Breast epithelium (tissue), 4 donors: Measurements from ENCODE around the gene ILRUN. TPM values are rescaled to one million over a fixed set of nuclear protein-coding genes. Genes with fewer than 3 reads are reported as not detected.
"Not testable (repeated sequence)": the region's sequence is repeated elsewhere in the genome, so short reads cannot be mapped to it uniquely, and the experiment has no call there.

ENCODE experiments used
- DNase-seq, 2 donors: peaks; one replicate each; pipeline ENCODE4 v3.0.0-alpha.2; 2019; ENCODE audit warnings: low spot score in 2 of 2
- H3K27ac ChIP-seq, 2 donors: fragments of 200-600 bp; sonication (generic) in 1 of 2; one replicate each; pipeline ENCODE4 v1.5.1; 2016 to 2019; ENCODE audit warnings: mild to moderate bottlenecking in 1 of 2
- H3K27me3 ChIP-seq, 2 donors: fragments of 200-600 bp; sonication (generic) in 1 of 2; one replicate each; pipeline versions ENCODE4 v1.5.1 to v1.6.0; 2017 to 2019; ENCODE audit warnings: control low read depth in 1 of 2, mild to moderate bottlenecking in 1 of 2
- H3K36me3 ChIP-seq: fragments of 200-600 bp; one replicate; pipeline ENCODE4 v1.5.1; 2019
- H3K4me1 ChIP-seq, 2 donors: fragments of 200-600 bp; sonication (generic); one replicate each; pipeline ENCODE4 v1.5.1; 2016 to 2019; ENCODE audit warnings: control low read depth in 1 of 2
- H3K4me3 ChIP-seq, 3 donors: fragments of 200-600 bp; sonication (generic); 1 replicate in 2 of 3; 2 replicates in 1 of 3; pipeline ENCODE4 v1.5.1; 2016 to 2019; ENCODE audit warnings: mild to moderate bottlenecking in 3 of 3, moderate library complexity in 2 of 3
- H3K9me3 ChIP-seq, 2 donors: fragments of 200-600 bp; sonication (generic) in 1 of 2; one replicate each; pipeline ENCODE4 v1.5.1; 2016 to 2019; ENCODE audit warnings: control low read depth in 1 of 2
- CTCF ChIP-seq, 3 donors: fragments of 450-650 bp; IDR thresholded peaks; one replicate each; pipeline ENCODE4 v1.5.1; 2016 to 2017; ENCODE audit warnings: antibody characterized with exemption in 3 of 3, mild to moderate bottlenecking in 3 of 3, moderate library complexity in 3 of 3
- POLR2A ChIP-seq: fragments of 450-650 bp; IDR thresholded peaks from one replicate; pipeline ENCODE4 v1.6.1; 2016; ENCODE audit warnings: antibody characterized with exemption, mild to moderate bottlenecking, moderate library complexity
- POLR2AphosphoS5 ChIP-seq, 3 donors: sonication (generic); formaldehyde crosslinking; IDR thresholded peaks; one replicate each; pipeline ENCODE4 v1.6.1; 2017; ENCODE audit warnings: antibody characterized with exemption in 3 of 3
- intact Hi-C: fragments of 100-400 bp; cut with DNase I; formaldehyde crosslinking; loops from one replicate; pipeline ENCODE4 v1.15.1; 2023; ENCODE audit warnings: low total_unique reads
- total RNA-seq, 3 donors: library from RNA; depleted of rRNA; stranded (reverse); fragments of >200 nt; gene quantifications; one replicate each; pipeline ENCODE4 v1.1.0, GENCODE V29; 2016

ILRUN gene
- 10 to 100 TPM; 58.3 to 87.1 (median 63.7) TPM for total RNA-seq

GRCh38 chr6:34696739-34697543, at the start of gene ILRUN:
ILRUN (minus strand) TSS chr6:34696767; CDS start chr6:34696603, 164 bp downstream.
- Histone ChIP-seq H3K9me3 (no peaks in the 10 kb centered on the region), H3K4me3 (peak within 1 kb of the TSS; percentile 64 to 97 (median 86))
- intact Hi-C loops, result no loop called here

GRCh38 chr6:34745277-34746103, 48.9 kb upstream of the ILRUN start:
- TF ChIP-seq POLR2AphosphoS5 (IDR thresholded peaks at IDR 0.05), result peak in 1 of 3 donors; percentile 62
- TF ChIP-seq CTCF (IDR thresholded peaks at IDR 0.05), result no peak
- peak in 1 of 2 donors; percentile 69 for DNase-seq
- Histone ChIP-seq H3K36me3 (no peaks in the 10 kb centered on the region), H3K27ac (peak overlapping the region; percentile 76 to 80), H3K27me3 (no peaks in the 10 kb centered on the region), H3K9me3 (no peaks in the 10 kb centered on the region), H3K4me3 (no peak overlapping the region), H3K4me1 (no peaks in the 10 kb centered on the region)
- intact Hi-C loops, result no loop called here

More at GRCh38 chr6:34696739-34697543, at the start of gene ILRUN:
- Histone ChIP-seq H3K4me1 (peaks cover 0 to 12% of the 10 kb centered on the region in 2 donors), H3K27ac (peak within 1 kb of the TSS; percentile 92 to 99), H3K27me3 (no peaks in the 10 kb centered on the region), H3K36me3 (no peaks in the 10 kb centered on the region)
- peak; percentile 94 to 96 for DNase-seq
- TF ChIP-seq POLR2AphosphoS5 (IDR thresholded peaks at IDR 0.05) (peak; percentile 68 to 94 (median 71)), POLR2A (peak; percentile 67), CTCF (IDR thresholded peaks at IDR 0.05) (peak in 2 of 3 donors; percentile 8 to 14)

DNA sequence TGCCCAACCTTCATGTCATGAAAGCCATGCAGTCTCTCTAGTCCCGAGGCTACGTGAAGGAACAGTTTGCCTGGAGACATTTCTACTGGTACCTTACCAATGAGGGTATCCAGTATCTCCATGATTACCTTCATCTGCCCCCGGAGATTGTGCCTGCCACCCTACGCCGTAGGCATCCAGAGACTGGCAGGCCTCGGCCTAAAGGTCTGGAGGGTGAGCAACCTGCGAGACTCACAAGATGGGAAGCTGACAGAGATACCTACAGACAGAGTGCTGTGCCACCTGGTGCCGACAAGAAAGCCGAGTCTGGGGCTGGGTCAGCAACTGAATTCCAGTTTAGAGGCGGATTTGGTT, 47.7 kb upstream of the ILRUN start:
- H3K4me3 ChIP-seq, DNase-seq, H3K36me3 ChIP-seq, intact Hi-C loops, H3K9me3 ChIP-seq, H3K27me3 ChIP-seq, H3K27ac ChIP-seq, H3K4me1 ChIP-seq: not testable (repeated sequence)

DNA sequence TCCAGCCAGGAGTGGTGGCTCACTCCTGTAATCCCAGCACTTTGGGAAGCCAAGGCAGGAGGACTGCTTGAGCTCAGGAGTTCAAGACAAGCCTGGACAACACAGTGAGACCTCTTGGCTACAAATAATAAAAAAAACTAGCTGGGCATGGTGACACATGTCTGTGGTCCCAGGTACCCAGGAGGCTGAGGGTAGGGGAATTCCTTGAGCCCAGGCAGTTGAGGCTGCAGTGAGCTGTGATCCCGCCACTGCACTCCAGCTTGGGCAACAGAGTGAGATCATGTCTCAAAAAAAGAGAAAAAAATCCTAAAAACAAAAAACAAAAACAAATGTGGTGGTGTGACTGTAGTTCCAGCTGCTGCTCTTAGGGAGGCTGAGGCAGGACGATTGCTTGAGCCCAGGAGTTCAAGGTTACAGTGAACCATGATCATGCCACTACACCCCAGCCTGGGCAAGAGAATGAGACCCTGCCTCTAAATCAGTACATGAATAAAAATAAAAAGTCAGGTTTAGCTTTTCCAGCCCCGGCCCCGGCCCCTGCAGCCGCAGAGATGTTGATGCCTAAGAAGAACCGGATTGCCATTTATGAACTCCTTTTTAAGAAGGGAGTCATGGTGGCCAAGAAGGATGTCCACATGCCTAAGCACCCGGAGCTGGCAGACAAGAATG, 47.2 kb upstream of the ILRUN start:
- no peak for TF ChIP-seq CTCF (IDR thresholded peaks at IDR 0.05)
- intact Hi-C loops, result no loop called here
- no peak overlapping the region for H3K4me3 ChIP-seq
- no peaks in the 10 kb centered on the region for H3K9me3 ChIP-seq
- H3K36me3 ChIP-seq, result no peaks in the 10 kb centered on the region
- no peaks in the 10 kb centered on the region for H3K27me3 ChIP-seq
- DNase-seq, result no peak
- no peaks in the 10 kb centered on the region for H3K4me1 ChIP-seq
- H3K27ac ChIP-seq, result no peak overlapping the region

- Histone ChIP-seq H3K36me3 (no peaks in the 10 kb centered on the region), H3K4me3 (no peak overlapping the region), H3K27me3 (no peaks in the 10 kb centered on the region), H3K27ac (no peak overlapping the region), H3K9me3 (no peaks in the 10 kb centered on the region), H3K4me1 (no peaks in the 10 kb centered on the region)
- DNase-seq, result no peak
- TF ChIP-seq POLR2AphosphoS5 (IDR thresholded peaks at IDR 0.05), result no peak
- no peak for TF ChIP-seq POLR2A
- TF ChIP-seq CTCF (IDR thresholded peaks at IDR 0.05), result no peak
- intact Hi-C loops, result no loop called here
Observed at GRCh38 chr6:34742094-34742493, 45.5 kb upstream of the ILRUN start.
